GM19438 (cell line): Measurements from ENCODE around the gene TTC31.
"Not testable (repeated sequence)": the region's sequence is repeated elsewhere in the genome, so short reads cannot be mapped to it uniquely, and the experiment has no call there.

Experiments used
- ATAC-seq: cut with Tn5 transposase; IDR thresholded peaks from one replicate; pipeline ENCODE4 v1.9.1; 2021; ENCODE audit warnings: low read depth; ENCODE audit not compliant: unreplicated experiment

TTC31 gene

GRCh38 chr2:74482801-74483674 lies at the start of gene TTC31, which contains the start of gene CCDC142:
TTC31 (plus strand) TSS chr2:74483081; CDS start chr2:74483096, 15 bp downstream.
CCDC142 (minus strand) TSS chr2:74482998; CDS start chr2:74482837, 161 bp downstream.
- ATAC-seq: peak; percentile 96

- ATAC-seq: no peak
Measured at GRCh38 chr2:74436111-74436805, 46.6 kb upstream of the TTC31 start.

GRCh38 chr2:74436848-74437695 lies 45.8 kb upstream of the TTC31 start:
- ATAC-seq: no peak

GRCh38 chr2:74438248-74438647 lies 44.6 kb upstream of the TTC31 start:
- ATAC-seq: no peak

GRCh38 chr2:74439373-74439772 lies 43.5 kb upstream of the TTC31 start:
- no peak for ATAC-seq

GRCh38 chr2:74439803-74440377 lies 43.0 kb upstream of the TTC31 start:
- ATAC-seq: no peak

GRCh38 chr2:74440378-74441169 lies 42.3 kb upstream of the TTC31 start:
- ATAC-seq: peak; percentile 70

GRCh38 chr2:74441170-74441689 lies 41.7 kb upstream of the TTC31 start:
- ATAC-seq: no peak

GRCh38 chr2:74441690-74442482 lies 41.0 kb upstream of the TTC31 start, which contains the start of gene RTKN:
RTKN (minus strand) TSS chr2:74441937; CDS start chr2:74441816, 121 bp downstream.
- ATAC-seq: peak; percentile 47

GRCh38 chr2:74442483-74443297 lies 40.2 kb upstream of the TTC31 start:
- ATAC-seq: not testable (repeated sequence)

GRCh38 chr2:74444498-74445318 lies 38.2 kb upstream of the TTC31 start:
- no peak for ATAC-seq

GRCh38 chr2:74447230-74447999 lies 35.5 kb upstream of the TTC31 start:
- no peak for ATAC-seq

GRCh38 chr2:74448771-74449170 lies 34.1 kb upstream of the TTC31 start:
- ATAC-seq: no peak

- no peak for ATAC-seq
Measured at GRCh38 chr2:74450570-74451190, 32.2 kb upstream of the TTC31 start.

GRCh38 chr2:74454654-74455511 lies 28.0 kb upstream of the TTC31 start, which contains the start of gene INO80B:
INO80B (plus strand) TSS chr2:74455087; CDS start chr2:74455117, 30 bp downstream.
- ATAC-seq: peak; percentile 33
